ENCODE results near the gene NFKB2. TPM values are rescaled to one million over a fixed set of nuclear protein-coding genes. Genes with fewer than 3 reads are reported as not detected.

Gene NFKB2
- total RNA-seq, 1 donor from 2014 or later: 4.0 TPM

DNA sequence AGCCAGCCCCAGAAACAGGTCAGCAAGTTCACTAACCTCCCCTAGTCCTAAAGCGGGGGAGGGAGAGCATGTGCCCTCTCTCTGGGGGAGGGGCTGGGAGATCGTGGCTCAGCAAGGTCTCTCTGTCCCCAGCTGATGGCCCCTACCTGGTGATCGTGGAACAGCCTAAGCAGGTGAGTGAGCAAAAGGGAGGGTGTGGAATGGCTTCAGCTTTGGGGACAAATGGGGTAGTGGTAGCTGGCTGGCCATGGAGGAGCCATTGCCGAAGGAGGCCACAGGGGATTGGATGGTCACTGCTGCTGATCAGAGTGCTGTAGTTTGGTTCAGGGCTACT is 779 bp downstream of the NFKB2 start:
- H2AFZ ChIP-seq (replicated peaks): no peak overlapping the region
- Mint-ChIP-seq H3K9me3 (no peaks in the 10 kb centered on the region), H3K4me1 (peaks cover 32% of the 10 kb centered on the region), H3K27ac (no peak overlapping the region), H3K27me3 (ENCODE audit: insufficient read depth, low read depth) (peaks cover 25% of the 10 kb centered on the region), H3K4me3 (peak overlapping the region; percentile 89), H3K36me3 (no peaks in the 10 kb centered on the region)
- peak overlapping the region; percentile 82 for H3K4me2 ChIP-seq
- no peaks in the 10 kb centered on the region for H3K9me3 ChIP-seq (ENCODE audit: low read depth)
- no peak for DNase-seq (ENCODE audit: low spot score)
- H3K27me3 ChIP-seq: peaks cover 54% of the 10 kb centered on the region
- H3K36me3 ChIP-seq: no peaks in the 10 kb centered on the region
- H3K9ac ChIP-seq: no peak overlapping the region
- peaks cover 3% of the 10 kb centered on the region for H4K20me1 ChIP-seq (ENCODE audit: low read depth)
- H3K4me3 ChIP-seq: peak overlapping the region; percentile 67
- TF ChIP-seq EZH2 (IDR thresholded peaks at IDR 0.05): no peak
- TF ChIP-seq, protein P1, sequence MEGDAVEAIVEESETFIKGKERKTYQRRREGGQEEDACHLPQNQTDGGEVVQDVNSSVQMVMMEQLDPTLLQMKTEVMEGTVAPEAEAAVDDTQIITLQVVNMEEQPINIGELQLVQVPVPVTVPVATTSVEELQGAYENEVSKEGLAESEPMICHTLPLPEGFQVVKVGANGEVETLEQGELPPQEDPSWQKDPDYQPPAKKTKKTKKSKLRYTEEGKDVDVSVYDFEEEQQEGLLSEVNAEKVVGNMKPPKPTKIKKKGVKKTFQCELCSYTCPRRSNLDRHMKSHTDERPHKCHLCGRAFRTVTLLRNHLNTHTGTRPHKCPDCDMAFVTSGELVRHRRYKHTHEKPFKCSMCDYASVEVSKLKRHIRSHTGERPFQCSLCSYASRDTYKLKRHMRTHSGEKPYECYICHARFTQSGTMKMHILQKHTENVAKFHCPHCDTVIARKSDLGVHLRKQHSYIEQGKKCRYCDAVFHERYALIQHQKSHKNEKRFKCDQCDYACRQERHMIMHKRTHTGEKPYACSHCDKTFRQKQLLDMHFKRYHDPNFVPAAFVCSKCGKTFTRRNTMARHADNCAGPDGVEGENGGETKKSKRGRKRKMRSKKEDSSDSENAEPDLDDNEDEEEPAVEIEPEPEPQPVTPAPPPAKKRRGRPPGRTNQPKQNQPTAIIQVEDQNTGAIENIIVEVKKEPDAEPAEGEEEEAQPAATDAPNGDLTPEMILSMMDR (IDR thresholded peaks at IDR 0.05): no peak
- no peak for TF ChIP-seq EZH2phosphoT487 (IDR thresholded peaks at IDR 0.05)
- peaks cover 19% of the 10 kb centered on the region for H3F3A ChIP-seq (ENCODE audit: low read depth)
- H3K4me1 ChIP-seq: peaks cover 8% of the 10 kb centered on the region
- H3K27ac ChIP-seq: no peak overlapping the region
- H3K79me2 ChIP-seq (ENCODE audit: low read depth): no peaks in the 10 kb centered on the region

DNA sequence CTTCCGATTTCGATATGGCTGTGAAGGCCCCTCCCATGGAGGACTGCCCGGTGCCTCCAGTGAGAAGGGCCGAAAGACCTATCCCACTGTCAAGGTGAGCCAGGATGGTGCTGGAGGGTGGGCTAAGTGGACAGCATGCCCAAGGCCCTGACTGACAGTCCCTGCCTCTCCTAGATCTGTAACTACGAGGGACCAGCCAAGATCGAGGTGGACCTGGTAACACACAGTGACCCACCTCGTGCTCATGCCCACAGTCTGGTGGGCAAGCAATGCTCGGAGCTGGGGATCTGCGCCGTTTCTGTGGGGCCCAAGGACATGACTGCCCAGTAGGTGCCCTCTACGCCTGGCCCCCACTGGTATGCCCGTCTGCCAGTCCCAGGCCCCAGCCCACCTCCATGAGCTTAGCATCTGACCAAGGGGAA is 1.2 kb downstream of the NFKB2 start:
- TF ChIP-seq EZH2 (IDR thresholded peaks at IDR 0.05) (no peak), EZH2phosphoT487 (IDR thresholded peaks at IDR 0.05) (no peak)
- TF ChIP-seq, protein P1 (IDR thresholded peaks at IDR 0.05): no peak
- Mint-ChIP-seq H3K36me3 (no peaks in the 10 kb centered on the region), H3K4me1 (peaks cover 32% of the 10 kb centered on the region), H3K27me3 (ENCODE audit: insufficient read depth, low read depth) (peaks cover 25% of the 10 kb centered on the region), H3K27ac (no peak overlapping the region), H3K9me3 (no peaks in the 10 kb centered on the region), H3K4me3 (peak overlapping the region; percentile 89)
- Histone ChIP-seq H3K79me2 (ENCODE audit: low read depth) (no peaks in the 10 kb centered on the region), H4K20me1 (ENCODE audit: low read depth) (peaks cover 3% of the 10 kb centered on the region), H3K9ac (no peak overlapping the region), H2AFZ (replicated peaks) (no peak overlapping the region), H3F3A (ENCODE audit: low read depth) (peaks cover 19% of the 10 kb centered on the region), H3K27ac (no peak overlapping the region), H3K4me1 (peaks cover 8% of the 10 kb centered on the region), H3K4me2 (no peak overlapping the region), H3K4me3 (no peak overlapping the region), H3K36me3 (no peaks in the 10 kb centered on the region), H3K9me3 (ENCODE audit: low read depth) (no peaks in the 10 kb centered on the region), H3K27me3 (peaks cover 49% of the 10 kb centered on the region)
- DNase-seq (ENCODE audit: low spot score): no peak

DNA sequence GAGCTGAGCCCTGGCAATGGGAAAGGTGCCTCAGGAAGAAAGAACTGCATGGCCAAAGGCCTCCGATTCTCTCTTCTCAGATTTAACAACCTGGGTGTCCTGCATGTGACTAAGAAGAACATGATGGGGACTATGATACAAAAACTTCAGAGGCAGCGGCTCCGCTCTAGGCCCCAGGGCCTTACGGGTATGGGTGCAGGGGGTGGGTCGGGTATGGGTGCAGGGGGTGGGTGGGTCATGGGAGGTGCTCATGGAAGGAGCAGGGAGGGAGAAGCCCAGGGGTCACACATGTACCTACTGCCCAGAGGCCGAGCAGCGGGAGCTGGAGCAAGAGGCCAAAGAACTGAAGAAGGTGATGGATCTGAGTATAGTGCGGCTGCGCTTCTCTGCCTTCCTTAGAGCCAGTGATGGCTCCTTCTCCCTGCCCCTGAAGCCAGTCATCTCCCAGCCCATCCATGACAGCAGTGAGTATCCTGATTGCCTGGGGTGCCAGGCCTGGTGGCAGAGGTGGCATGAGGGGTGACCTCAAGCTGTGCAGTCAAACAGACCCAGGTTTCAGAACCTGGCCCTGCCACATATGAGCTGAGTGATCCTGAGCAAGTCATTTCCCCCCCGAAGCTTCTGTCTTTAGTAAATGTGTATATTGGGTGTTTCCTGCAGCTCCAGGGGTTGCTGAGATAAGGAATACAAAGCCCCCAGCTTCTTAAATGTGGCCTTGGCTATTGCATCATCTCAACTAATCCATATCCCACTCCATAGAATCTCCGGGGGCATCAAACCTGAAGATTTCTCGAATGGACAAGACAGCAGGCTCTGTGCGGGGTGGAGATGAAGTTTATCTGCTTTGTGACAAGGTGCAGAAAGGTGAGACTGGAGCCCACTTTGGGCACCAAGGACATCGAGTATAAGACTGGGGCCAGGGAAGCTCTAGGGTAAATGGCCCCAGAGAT is 2.0 kb downstream of the NFKB2 start:
- Histone ChIP-seq H2AFZ (replicated peaks) (no peak overlapping the region), H3F3A (ENCODE audit: low read depth) (peaks cover 19% of the 10 kb centered on the region), H3K9ac (no peak overlapping the region), H3K4me2 (no peak overlapping the region), H3K27ac (no peak overlapping the region), H3K4me1 (peaks cover 8% of the 10 kb centered on the region), H3K9me3 (ENCODE audit: low read depth) (no peaks in the 10 kb centered on the region), H3K4me3 (no peak overlapping the region), H3K36me3 (no peaks in the 10 kb centered on the region), H3K79me2 (ENCODE audit: low read depth) (no peaks in the 10 kb centered on the region), H4K20me1 (ENCODE audit: low read depth) (peaks cover 3% of the 10 kb centered on the region), H3K27me3 (peaks cover 42% of the 10 kb centered on the region)
- H3K4me3 Mint-ChIP-seq: peak overlapping the region; percentile 89
- no peaks in the 10 kb centered on the region for H3K9me3 Mint-ChIP-seq
- no peak overlapping the region for H3K27ac Mint-ChIP-seq
- DNase-seq (ENCODE audit: low spot score): no peak
- peaks cover 22% of the 10 kb centered on the region for H3K27me3 Mint-ChIP-seq (ENCODE audit: insufficient read depth, low read depth)
- H3K36me3 Mint-ChIP-seq: no peaks in the 10 kb centered on the region
- peaks cover 29% of the 10 kb centered on the region for H3K4me1 Mint-ChIP-seq
- no peak for TF ChIP-seq EZH2phosphoT487 (IDR thresholded peaks at IDR 0.05)
- TF ChIP-seq, protein P1 (IDR thresholded peaks at IDR 0.05): no peak
